Activated CD8-positive, alpha-beta memory T cell treated with anti-CD3 and anti-CD28 coated beads for 36 hours (primary cell): ENCODE data around the gene MRM3. TPM values are rescaled to one million over a fixed set of nuclear protein-coding genes. Genes with fewer than 3 reads are reported as not detected.
"Not testable (repeated sequence)": the region's sequence is repeated elsewhere in the genome, so short reads cannot be mapped to it uniquely, and the experiment has no call there.

Source experiments
- CTCF ChIA-PET: fragments of 350-600 bp; sonication (Branson Sonifier 250); formaldehyde crosslinking; loops from one replicate; lab custom pipeline; 2021; ENCODE audit warnings: antibody characterized with exemption; lab: Charles Lee
- POLR2A ChIA-PET: fragments of 350-600 bp; sonication (Branson Sonifier 250); formaldehyde crosslinking; loops from one replicate; lab custom pipeline; 2021; ENCODE audit warnings: antibody characterized with exemption; lab: Charles Lee
- total RNA-seq, 2 experiments: library from RNA; stranded (reverse); gene quantifications; one replicate each; pipeline ENCODE4 v1.2.3, GENCODE V29; 2021

The MRM3 gene
- total RNA-seq, 2 experiments from 2014 or later: 37.9 to 40.1 TPM

- CTCF ChIA-PET: no interaction called here
- POLR2A ChIA-PET: interaction anchor here (0.6 kb wide), 1 partner anchor 144 kb away, joined by 3 read pairs; the partner anchor contains the start of gene NXN
Observed at GRCh38 chr17:835263-835662, 53.1 kb downstream of the MRM3 start.

GRCh38 chr17:835721-836120 lies 53.6 kb downstream of the MRM3 start:
- CTCF ChIA-PET, POLR2A ChIA-PET: not testable (repeated sequence)

- POLR2A ChIA-PET: no interaction called here
Observed at GRCh38 chr17:836151-836550, 54.0 kb downstream of the MRM3 start.

GRCh38 chr17:838486-838885 lies 56.3 kb downstream of the MRM3 start:
- POLR2A ChIA-PET: no interaction called here
- CTCF ChIA-PET: no interaction called here

More at GRCh38 chr17:836151-836550, 54.0 kb downstream of the MRM3 start:
- CTCF ChIA-PET: no interaction called here

GRCh38 chr17:841313-841712 lies 59.2 kb downstream of the MRM3 start:
- POLR2A ChIA-PET: no interaction called here
- CTCF ChIA-PET: no interaction called here

Other genes with a start within 250 kb of the MRM3 start
- gene VPS53, start 67.5 kb upstream of the MRM3 start, total RNA-seq: 10 to 100 TPM; 57.2 to 62.0 TPM
- gene TLCD3A, start 49.8 kb upstream of the MRM3 start, total RNA-seq: 10 to 100 TPM; 22.4 to 23.6 TPM
- 10 to 100 TPM; 58.3 to 62.5 TPM for gene GEMIN4, start 30.1 kb upstream of the MRM3 start, total RNA-seq
- gene GLOD4, start 73 bp upstream of the MRM3 start, total RNA-seq: 10 to 100 TPM; 80.3 to 82.4 TPM
- under 1 TPM; 0.13 to 0.25 TPM for gene NXN, start 197.4 kb downstream of the MRM3 start, total RNA-seq
- 10 to 100 TPM; 18.9 to 19.1 TPM for gene TIMM22, start 214.8 kb downstream of the MRM3 start, total RNA-seq